ENCODE data around the gene ADIPOR1. TPM values are rescaled to one million over a fixed set of nuclear protein-coding genes. Genes with fewer than 3 reads are reported as not detected.

The ADIPOR1 gene
- total RNA-seq, 4 donors from 2014 or later: 62.2 to 91.6 (median 68.7) TPM

- Histone ChIP-seq H3K4me1 (no peaks in the 10 kb centered on the region), H3K36me3 (no peaks in the 10 kb centered on the region), H3K27ac (no peak overlapping the region), H3K4me3 (no peak overlapping the region), H3K27me3 (peaks cover 22% of the 10 kb centered on the region), H3K9me3 (no peaks in the 10 kb centered on the region)
- TF ChIP-seq POLR2A (IDR thresholded peaks at IDR 0.05): no peak
- no peak for TF ChIP-seq CTCF (IDR thresholded peaks at IDR 0.05)
- TF ChIP-seq POLR2AphosphoS5 (IDR thresholded peaks at IDR 0.05): no peak
- no peak for TF ChIP-seq EP300 (IDR thresholded peaks at IDR 0.05)
- 92% methylated on average over 2 of the region's 3 CpGs; no CpG with 5 or more reads in 1 of the 2 donors for WGBS, 2 donors (ENCODE audit: low coverage in 1 of 2)
- ATAC-seq: no peak
Observed at GRCh38 chr1:202982715-202983430, 24.8 kb upstream of the ADIPOR1 start.

DNA sequence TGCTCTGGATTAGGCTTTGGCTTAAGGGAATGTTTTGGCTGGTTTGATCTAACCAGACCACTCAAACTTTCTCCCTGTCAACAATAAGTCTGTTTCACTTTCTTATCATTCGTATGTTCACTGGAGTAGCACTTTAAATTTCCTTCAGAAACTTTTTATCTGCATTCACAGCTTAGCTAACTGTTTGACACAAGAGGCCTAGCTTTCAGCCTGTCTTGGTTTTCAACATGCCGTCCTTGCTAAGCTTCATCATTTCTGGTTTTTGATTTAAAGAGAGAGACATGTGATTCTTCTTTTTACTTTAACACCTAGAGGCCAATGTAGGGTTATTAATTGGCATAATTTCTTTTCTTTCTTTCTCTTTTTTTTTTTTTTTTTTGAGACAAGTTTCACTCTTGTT lies 23.8 kb upstream of the ADIPOR1 start:
- Histone ChIP-seq H3K27me3 (peaks cover 24% of the 10 kb centered on the region), H3K4me3 (no peak overlapping the region), H3K9me3 (no peaks in the 10 kb centered on the region), H3K36me3 (no peaks in the 10 kb centered on the region), H3K27ac (no peak overlapping the region), H3K4me1 (no peaks in the 10 kb centered on the region)
- ATAC-seq: no peak
- WGBS, 2 donors (ENCODE audit: low coverage in 1 of 2): 24% methylated on average over 2 of the region's 2 CpGs; no CpG with 5 or more reads in 1 of the 2 donors
- TF ChIP-seq CTCF (IDR thresholded peaks at IDR 0.05) (no peak), POLR2A (IDR thresholded peaks at IDR 0.05) (no peak), POLR2AphosphoS5 (IDR thresholded peaks at IDR 0.05) (no peak), EP300 (IDR thresholded peaks at IDR 0.05) (no peak)

- WGBS, 2 donors (ENCODE audit: low coverage in 1 of 2): 43 to 77% methylated on average over 2 of the region's 2 CpGs
- H3K36me3 ChIP-seq: no peaks in the 10 kb centered on the region
- H3K4me1 ChIP-seq: no peaks in the 10 kb centered on the region
- H3K4me3 ChIP-seq: no peak overlapping the region
- TF ChIP-seq POLR2AphosphoS5 (IDR thresholded peaks at IDR 0.05) (no peak), CTCF (IDR thresholded peaks at IDR 0.05) (no peak), POLR2A (IDR thresholded peaks at IDR 0.05) (no peak), EP300 (IDR thresholded peaks at IDR 0.05) (no peak)
- no peak overlapping the region for H3K27ac ChIP-seq
- H3K9me3 ChIP-seq: no peaks in the 10 kb centered on the region
- no peak for ATAC-seq
- peaks cover 30% of the 10 kb centered on the region for H3K27me3 ChIP-seq
Observed at GRCh38 chr1:202979459-202979858, 21.3 kb upstream of the ADIPOR1 start.

DNA sequence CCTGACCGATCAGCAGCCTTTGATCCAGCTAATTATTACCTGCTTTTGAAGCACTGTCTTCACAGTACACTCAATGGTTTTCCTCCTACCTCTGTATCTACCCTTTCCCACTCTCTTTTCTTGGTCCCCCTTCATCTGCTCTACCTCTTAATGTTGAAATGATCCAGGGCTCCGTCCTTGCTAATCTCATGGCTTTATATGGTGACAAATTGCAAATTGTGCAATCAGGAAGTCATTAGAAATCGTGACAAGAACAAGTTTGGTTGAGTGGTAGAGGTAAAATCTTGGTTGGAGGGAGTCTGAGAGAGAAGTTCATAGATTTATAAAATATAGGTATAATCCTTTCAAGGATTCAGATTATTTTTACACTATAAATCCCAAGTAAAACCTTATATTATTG lies 18.5 kb upstream of the ADIPOR1 start:
- peaks cover 30% of the 10 kb centered on the region for H3K27me3 ChIP-seq
- no peak overlapping the region for H3K4me3 ChIP-seq
- no peaks in the 10 kb centered on the region for H3K9me3 ChIP-seq
- 33 to 34% methylated on average over 2 to 3 of the region's 3 CpGs for WGBS, 2 donors (ENCODE audit: low coverage in 1 of 2)
- no peak overlapping the region for H3K27ac ChIP-seq
- H3K4me1 ChIP-seq: no peaks in the 10 kb centered on the region
- no peak for ATAC-seq
- no peak for TF ChIP-seq EP300 (IDR thresholded peaks at IDR 0.05)
- no peak for TF ChIP-seq POLR2AphosphoS5 (IDR thresholded peaks at IDR 0.05)
- no peaks in the 10 kb centered on the region for H3K36me3 ChIP-seq

GRCh38 chr1:202974856-202975255 lies 16.7 kb upstream of the ADIPOR1 start:
- ATAC-seq: no peak
- H3K36me3 ChIP-seq: no peaks in the 10 kb centered on the region
- H3K4me1 ChIP-seq: no peaks in the 10 kb centered on the region
- no peak overlapping the region for H3K4me3 ChIP-seq
- no peaks in the 10 kb centered on the region for H3K9me3 ChIP-seq
- H3K27me3 ChIP-seq: peaks cover 30% of the 10 kb centered on the region
- TF ChIP-seq POLR2AphosphoS5 (IDR thresholded peaks at IDR 0.05): no peak
- TF ChIP-seq EP300 (IDR thresholded peaks at IDR 0.05): no peak
- no peak for TF ChIP-seq CTCF (IDR thresholded peaks at IDR 0.05)
- TF ChIP-seq POLR2A (IDR thresholded peaks at IDR 0.05): no peak
- 71 to 73% methylated on average over 1 to 3 of the region's 3 CpGs for WGBS, 2 donors (ENCODE audit: low coverage in 1 of 2)
- no peak overlapping the region for H3K27ac ChIP-seq
